ENCODE results near the gene ITGBL1.
"Not testable (repeated sequence)": the region's sequence is repeated elsewhere in the genome, so short reads cannot be mapped to it uniquely, and the experiment has no call there.

The ITGBL1 gene

DNA sequence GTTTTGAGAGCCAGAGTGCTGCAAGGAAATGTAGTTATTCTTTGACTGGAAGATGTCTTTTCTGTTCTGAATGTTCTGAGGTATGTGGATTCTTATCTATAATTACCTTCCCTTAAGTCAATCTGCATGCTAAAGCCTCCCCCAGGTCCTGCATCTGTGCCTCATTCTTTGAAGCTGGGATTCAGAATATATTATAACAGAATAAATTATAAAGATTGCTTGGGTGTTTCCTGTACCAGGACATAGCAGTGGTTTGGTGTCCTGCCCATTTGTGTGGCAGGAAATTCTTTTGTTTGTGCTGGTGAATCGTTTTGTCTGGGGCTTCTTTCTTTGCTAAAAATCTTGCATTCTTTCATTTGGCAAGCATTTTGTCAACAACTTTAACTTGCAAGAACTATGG is 60.2 kb downstream of the ITGBL1 start:
- no peak for DNase-seq (ENCODE audit: low read depth in 1 of 2, low spot score in 1 of 2)

DNA sequence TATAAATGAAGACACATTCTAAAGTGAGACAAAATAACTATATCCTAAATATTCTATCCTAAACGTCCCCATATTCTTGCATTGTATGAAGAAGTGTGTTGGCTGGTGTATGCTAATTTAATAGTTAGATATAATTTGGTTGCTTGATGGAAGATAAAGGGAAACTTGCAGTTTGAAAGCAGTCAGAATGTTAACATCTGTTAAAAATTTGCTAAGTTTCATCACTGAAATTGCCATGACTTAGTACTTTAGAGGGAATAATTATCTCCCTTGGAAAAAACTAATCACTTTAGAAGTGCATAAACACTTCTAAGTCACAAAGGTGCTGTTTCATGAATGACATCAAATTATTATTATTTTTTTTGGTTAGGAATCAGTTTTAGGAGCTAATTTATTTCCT is 61.6 kb downstream of the ITGBL1 start:
- no peak for DNase-seq (ENCODE audit: low read depth in 1 of 2, low spot score in 1 of 2)

DNA sequence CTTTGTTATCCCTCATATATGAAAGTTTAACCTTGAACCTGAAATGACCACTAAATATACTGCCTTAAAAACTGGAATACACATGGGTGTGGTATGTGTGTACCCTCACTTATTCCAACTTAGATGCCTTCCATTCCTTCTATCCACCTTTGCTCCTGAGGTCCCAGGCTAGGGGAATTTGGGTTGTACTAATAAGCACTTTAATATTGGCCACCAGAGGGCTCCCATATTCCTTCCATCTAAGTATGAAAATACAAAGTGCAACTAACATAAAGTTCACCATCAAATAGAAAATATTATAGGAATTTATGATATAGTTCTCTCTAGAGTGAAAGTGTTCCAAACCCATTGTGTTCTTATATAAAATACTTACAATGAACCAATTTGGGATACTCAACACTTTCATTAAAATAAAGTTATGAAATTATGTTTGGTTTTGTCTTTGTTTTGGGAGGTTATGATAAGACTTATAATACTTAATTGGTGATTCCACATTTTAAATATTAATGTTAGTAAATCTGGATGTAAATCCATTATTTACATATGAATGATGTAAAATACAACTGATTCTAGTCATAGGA is 62.3 kb downstream of the ITGBL1 start:
- DNase-seq (ENCODE audit: low read depth in 1 of 2, low spot score in 1 of 2), result no peak

DNA sequence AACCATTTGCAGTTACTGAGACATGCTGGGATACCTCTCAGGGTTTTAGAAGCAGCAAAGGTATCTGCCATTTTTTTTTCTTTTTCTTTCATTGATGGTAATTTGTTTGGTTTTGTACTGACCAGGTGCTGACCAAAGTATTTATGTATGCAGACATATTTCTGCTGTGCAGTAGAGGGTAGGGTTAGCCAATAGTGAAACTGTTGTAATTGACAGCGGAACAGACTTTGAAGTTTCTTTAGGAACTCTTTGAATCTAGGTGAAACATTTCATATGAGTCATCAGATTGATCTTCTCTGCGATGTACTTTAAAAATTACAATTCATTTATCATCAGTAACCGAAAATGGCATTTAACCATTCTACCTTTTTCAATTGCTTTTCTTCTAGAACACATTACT is 63.0 kb downstream of the ITGBL1 start:
- no peak for DNase-seq (ENCODE audit: low read depth in 1 of 2, low spot score in 1 of 2)

DNA sequence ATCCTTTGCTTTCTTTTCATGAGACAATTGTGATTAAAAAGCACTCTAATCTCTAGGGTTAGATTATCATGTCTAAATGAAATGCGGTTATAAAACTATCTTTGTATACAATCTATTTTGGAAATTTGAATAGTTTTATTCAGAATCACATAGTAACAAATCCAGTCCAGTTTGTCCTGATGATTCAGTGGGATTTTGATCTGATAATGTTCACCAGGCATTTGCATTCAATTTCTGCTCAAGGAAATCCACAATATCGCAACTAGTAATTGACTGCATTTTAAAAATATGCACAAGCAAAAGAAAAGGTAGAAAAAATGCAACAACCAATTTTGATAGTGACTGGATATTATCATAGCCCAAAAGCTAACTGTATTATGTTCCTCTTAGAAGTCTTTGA is 63.8 kb downstream of the ITGBL1 start:
- no peak for DNase-seq (ENCODE audit: low read depth in 1 of 2, low spot score in 1 of 2)

DNA sequence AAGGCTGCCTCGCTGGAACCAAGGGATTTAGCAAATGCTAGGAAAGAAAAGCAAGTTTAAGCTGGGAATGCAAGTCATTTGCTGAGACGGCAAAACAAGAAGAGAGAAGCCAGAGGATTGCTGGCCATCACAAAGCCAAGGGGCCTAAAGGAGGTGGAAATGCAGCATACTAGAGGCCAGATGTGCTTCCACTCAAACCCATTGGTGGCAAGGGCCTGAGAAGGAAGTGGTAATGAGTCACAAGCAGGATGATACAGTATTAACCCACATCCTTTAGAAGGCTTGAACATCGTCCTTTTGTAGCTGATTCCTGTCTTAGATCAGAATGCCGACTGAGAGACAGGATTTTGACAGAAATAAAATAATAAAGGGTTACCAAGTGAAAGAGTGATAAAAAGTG is 68.2 kb downstream of the ITGBL1 start:
- DNase-seq (ENCODE audit: low read depth in 1 of 2, low spot score in 1 of 2), result no peak

DNA sequence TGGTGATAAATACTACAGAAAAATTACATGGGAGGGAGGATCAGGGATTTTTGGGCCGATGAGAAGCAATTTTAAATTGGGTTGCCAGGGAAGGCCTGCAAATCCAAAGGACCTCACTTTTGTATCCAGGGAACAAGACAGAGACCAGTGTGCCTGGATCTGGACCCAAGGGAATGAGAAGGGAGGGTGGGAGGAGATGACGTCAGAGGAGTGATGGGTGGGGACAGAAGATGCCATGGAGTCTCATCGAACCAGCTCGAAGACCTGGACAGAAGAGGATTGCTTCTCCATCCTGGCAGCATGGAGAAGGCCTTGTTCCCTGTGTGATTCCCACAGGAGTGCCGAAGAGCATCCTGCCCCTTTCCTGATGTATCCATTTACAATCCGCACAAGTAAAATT is 68.9 kb downstream of the ITGBL1 start:
- DNase-seq (ENCODE audit: low read depth in 1 of 2, low spot score in 1 of 2), result no peak

DNA sequence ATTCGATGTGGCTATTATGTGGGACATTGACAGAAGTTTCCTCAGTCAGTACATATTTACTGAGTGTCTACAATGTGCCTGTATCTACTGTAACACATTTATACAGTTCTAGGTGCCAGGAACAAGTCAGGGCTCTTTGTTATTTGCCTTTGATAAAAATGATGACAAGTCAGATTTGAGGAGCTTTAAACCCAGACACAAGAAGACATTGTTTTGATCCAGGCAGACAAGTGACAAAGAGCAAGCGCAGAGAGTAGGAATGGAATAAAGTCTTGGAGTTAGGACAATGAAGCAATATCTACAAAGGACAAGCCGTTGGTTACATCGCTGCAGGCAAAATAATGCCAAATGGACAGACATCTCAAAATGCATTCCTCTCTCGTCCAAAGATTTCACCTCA is 70.1 kb downstream of the ITGBL1 start:
- no peak for DNase-seq (ENCODE audit: low read depth in 1 of 2, low spot score in 1 of 2)

DNA sequence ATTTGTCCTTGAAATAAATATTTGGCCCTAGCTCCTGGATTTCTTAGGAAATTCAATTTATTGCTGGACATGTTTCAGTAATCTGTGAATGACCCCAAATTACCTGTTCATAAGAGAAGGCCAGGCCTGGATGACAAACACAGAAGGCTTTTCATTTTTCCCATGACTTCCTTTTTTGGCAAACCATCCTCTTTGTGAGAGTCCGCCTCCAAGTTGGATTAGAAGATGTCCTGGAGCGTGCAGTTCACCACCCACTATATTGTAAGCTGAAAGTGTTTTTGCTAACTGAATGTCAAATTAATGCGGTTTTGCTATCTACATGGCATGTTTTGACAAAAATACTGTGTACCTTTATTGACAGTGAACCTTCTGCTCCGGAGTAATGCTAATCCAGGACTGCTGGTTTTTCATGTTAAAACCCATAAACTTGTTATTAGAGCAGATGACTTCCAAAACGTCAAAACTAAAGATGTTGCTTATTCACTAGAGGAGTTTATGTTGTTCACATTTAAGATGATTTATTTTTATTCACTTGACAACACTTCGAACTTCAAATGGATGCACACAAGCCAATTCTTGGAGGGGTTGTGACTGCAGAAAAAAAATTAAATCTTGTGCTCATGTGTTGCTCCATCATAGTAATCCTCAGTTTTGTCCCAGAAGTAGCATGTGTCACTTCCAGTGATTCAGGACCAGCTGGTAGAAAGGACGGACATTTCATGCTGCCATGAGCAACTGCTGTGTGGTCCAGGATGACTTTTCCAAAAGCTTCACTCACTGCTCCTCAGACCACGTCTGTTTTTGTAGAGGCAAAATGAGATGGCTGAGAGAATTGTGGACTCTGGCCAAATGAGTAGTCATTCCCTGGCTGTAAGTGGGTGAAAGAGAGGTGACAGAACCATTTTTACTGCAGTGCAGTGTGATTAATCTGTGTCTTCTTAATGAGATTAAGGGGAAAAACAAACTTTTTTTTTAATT is 71.0 kb downstream of the ITGBL1 start:
- no peak for DNase-seq (ENCODE audit: low read depth in 1 of 2, low spot score in 1 of 2)

DNA sequence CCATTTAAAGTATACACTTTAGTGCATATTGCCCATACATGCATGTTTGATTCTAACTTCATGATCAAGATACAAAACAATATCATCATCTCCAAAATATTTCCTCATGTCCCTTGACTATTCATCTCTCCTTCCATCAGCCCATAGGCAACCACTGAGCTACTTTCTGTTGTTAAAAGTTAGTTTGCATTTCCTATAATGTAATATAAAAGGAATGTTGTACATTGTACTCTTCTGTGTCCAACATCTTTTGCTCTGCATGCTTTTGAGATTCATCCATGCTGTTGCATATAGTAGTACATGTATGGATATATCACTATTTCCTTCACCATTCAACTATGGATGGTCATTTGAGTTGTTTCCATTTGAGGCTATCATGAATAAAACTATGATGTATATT is 74.7 kb downstream of the ITGBL1 start:
- no peak for DNase-seq (ENCODE audit: low read depth in 1 of 2, low spot score in 1 of 2)

DNA sequence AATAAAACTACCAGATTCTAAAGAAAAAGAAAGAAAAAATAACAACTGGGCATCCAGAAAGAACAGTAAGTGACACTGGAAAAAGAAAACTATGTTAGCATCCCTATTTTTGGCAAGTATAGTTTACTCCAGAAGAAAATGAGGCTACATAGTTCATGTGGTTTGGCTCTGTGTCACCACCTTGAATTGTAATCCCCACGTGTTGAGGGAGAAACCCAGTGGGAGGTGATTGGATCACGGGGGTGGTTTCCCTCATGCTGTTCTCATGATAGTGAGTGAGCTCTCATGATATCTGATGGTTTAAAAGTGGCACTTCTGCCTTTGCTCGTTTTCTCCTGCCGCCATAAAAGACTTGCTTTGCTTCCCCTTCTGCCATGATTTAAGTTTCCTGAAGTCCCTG is 76.9 kb downstream of the ITGBL1 start:
- DNase-seq (ENCODE audit: low read depth in 1 of 2, low spot score in 1 of 2), result no peak

DNA sequence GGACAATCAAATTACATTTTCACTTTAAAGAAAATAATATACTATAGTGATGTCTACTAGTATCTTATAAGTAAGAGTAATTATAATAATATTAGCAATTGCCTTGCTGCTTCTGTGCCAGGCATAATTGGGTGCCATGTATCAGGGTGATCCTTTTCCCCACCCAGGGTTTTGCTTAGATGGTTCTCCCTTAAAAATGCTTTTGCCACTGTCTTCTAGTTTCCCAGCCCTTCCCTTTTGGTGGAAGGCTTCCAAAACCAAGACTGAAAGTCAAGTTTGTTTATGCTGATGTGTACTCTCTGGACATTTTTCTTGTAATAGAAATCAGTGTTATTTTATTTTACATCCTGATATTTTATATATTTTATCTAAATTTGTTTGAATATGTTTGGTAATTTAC is 77.8 kb downstream of the ITGBL1 start:
- DNase-seq (ENCODE audit: low read depth in 1 of 2, low spot score in 1 of 2), result no peak

DNA sequence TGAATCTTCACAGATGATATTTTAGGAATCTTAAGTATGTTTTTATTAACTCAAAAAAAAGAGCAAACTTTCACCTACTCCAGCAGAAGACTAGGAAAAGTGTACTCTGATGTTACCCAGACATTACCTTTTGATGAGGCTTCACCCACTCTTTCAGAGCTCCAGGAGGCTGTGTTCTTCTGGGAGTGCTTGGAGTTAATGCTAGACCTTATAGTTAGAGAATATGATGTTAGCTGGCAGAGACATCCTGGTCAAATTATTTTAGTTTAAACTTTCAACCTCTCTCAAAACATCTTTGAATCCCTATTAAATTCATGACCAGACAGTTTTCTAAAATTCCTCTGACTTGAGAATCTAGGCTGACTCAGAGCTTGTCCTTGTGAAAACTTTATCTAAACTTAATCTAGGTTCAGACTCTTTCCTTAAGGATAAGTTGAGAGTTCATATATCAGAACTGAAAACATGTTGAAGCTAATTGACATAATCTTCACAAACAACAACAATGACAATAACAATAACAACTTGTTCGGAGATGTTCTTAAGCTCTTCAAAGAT is 82.8 kb downstream of the ITGBL1 start:
- no peak for DNase-seq (ENCODE audit: low read depth in 1 of 2, low spot score in 1 of 2)

DNA sequence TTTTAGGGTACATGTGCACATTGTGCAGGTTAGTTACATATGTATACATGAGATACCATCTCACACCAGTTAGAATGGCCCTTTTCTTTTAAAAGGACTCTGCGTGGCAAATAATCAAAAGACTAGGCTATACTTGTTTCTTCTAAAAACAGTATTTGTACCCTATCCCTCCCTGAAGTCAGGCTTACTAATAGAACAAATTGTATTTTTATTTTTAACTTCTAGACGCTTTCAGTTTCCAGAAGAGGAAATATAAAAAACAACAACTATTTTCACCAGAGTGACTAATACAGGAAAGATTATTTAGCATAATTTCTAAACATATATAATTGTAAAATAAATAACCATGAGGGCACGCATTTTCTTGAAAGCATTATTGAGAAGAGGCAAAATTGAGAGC is 83.6 kb downstream of the ITGBL1 start:
- DNase-seq (ENCODE audit: low read depth in 1 of 2, low spot score in 1 of 2), result no peak

DNA sequence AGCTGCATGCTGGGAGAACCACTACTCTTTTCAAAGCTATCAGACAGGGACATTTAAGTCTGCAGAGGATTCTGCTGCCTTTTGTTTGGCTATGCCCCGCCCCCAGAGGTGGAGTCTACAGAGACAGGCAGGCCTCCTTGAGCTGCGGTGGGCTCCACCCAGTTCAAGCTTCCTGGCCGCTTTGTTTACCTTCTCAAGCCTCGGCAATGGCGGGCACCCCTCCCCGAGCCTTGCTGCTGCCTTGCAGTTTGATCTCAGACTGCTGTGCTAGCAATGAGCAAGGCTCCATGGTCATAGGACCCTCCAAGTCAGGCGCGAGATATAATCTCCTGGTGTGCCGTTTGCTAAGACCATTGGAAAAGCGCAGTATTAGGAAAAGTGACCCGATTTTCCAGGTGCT is 92.1 kb downstream of the ITGBL1 start:
- DNase-seq (ENCODE audit: low read depth in 1 of 2, low spot score in 1 of 2), result not testable (repeated sequence)

DNA sequence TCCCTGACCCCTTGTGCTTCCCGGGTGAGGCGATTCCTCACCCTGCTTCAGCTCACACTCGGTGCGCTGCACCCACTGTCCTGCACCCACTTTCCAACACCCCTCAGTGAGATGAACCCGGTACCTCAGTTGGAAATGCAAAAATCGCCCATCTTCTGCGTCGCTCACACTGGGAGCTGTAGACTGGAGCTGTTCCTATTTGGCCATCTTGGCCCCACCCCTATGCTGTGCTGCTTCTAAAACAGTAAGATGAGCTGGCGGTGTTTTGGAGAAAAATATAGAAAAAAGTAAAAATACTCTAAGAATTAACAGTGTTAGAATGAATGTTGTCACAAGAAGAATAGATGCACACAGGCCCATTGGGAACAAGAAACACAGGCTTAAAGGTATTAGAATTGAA is 92.5 kb downstream of the ITGBL1 start:
- DNase-seq (ENCODE audit: low read depth in 1 of 2, low spot score in 1 of 2), result no peak

DNA sequence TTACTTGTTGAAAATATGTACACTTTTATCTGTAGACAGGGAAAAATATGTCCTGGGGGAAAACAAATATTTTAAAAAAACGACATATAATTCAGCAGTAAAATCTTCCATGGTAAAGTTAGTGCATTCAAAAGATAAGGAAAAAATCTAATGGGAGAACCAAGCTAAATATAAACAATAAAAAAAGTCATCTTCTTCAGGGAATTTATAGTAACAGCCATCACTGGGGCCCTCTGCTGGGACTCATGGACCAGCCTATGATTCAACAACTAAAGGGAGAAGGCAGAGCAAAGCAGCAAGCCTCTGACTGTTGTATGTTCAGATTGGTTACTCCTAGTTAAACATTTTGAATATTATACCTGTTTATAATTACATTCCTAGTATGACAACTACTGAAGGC is 93.0 kb downstream of the ITGBL1 start:
- no peak for DNase-seq (ENCODE audit: low read depth in 1 of 2, low spot score in 1 of 2)

DNA sequence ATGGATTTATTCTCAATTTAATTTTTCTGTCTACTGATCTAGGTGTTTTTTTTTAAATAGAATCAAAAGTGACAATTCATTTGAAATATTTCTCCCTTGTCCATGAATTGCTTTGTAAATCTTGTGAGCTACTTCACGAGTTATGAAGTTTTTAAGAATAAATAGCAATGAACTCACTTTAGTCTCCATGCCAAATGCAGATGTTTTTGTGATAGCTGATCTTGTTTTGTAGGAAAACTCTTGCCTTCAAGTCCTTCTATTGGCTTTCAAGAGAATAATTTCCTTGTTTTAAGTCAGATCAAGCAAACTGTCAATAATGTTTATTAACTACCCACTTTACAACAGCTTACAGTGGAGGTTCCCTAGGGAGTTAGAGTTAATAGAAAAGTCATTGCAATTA is 99.8 kb downstream of the ITGBL1 start:
- no peak for DNase-seq (ENCODE audit: low read depth in 1 of 2, low spot score in 1 of 2)

DNA sequence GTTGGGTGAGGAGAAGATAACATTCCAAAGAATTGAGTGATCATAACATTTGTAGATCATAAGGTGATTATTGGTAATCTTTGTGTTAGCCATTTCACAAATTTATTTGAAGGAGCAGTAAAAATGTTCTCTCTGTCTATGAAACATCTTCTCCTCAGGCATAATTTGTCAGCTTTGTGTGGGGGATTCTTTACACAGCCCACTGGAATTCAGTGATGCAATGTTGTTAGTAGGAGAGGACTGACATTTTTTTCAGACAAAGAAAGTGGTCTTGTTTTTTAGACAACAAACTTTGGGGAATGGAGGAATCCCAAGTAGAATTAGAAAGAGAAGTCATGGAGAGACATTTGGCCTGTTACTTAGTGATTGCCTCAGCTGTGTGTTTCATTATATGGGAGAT is 100.3 kb downstream of the ITGBL1 start:
- DNase-seq (ENCODE audit: low read depth in 1 of 2, low spot score in 1 of 2), result no peak

DNA sequence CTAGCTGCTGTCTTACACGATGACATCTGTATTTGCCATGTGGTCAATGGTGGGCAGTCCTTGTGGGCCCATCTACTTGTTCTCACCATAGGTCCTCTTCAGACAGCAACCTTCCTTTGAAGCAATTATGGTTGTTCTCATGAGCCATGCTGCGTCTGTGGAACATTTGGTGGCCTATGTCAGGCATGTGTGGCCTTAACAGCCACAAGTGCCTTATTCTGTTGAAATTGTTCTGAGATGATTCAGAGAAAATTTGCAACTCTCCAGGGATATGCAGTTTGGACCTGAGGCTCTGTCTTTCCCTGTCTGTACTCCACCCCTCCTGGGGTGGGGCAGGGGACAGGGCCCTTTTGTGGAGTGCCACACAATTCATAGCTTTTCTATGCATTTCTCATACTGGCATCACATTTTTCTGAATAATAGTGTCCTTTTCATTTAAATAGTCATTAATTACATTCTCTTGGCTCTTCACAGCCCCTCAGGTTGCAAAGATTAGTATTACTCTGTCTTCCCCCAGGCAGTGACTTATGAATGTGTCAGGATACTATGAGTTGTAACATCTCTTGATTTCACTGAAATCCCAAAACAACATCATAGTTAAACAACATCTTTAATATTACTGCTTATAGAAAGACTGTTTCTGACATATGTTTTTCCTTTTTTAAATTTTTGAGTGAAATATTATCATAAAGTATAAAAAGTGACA is 102.1 kb downstream of the ITGBL1 start:
- DNase-seq (ENCODE audit: low read depth in 1 of 2, low spot score in 1 of 2), result no peak

DNA sequence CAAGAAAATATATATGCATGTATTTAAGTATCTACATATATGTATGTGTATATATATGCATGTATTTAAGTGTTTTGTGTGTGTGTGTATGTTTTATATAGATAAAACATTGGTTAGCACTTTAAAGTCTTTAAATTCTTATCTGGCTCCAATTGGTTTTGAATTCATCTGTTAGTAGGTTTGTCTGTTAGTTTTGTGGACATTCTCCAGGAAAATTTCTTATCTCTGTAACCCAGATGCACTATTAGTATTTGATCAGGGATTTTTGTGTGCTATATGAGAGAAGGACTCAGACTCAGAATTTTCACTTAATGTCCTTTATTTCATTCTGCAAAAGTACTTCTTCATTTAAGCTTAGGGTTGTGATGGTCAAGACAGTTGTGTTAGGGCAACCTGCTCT is 103.1 kb downstream of the ITGBL1 start:
- DNase-seq (ENCODE audit: low read depth in 1 of 2, low spot score in 1 of 2), result no peak

DNA sequence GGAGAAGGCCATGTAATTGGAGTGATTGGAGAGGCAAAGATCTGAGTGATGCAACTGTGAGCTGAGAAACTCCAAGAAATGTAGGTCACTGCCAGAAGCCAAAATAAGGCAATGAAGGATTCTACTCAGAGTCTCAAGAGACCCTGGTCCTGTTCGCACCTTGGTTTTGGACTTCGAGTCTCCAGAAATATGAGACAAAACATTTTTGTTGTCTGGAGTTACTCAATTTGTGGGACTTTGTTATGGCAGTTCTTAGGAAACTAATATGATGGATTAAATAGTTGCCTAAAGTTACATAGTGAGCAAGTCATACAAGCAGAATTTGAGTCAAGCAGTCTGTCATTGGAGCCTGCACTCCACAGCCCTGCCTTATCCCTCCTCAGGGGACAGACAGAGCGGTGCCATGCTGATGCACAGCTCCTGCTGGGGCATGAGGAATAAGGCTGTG is 104.2 kb downstream of the ITGBL1 start:
- no peak for DNase-seq (ENCODE audit: low read depth in 1 of 2, low spot score in 1 of 2)
